Testis (tissue), 3 donors: ENCODE data around the gene PPFIA4. TPM values are rescaled to one million over a fixed set of nuclear protein-coding genes. Genes with fewer than 3 reads are reported as not detected.

Experiments used
- DNase-seq: peaks from one replicate; pipeline ENCODE4 v3.0.0-alpha.2; 2019
- H3K27ac ChIP-seq, 2 donors: fragments of 200-600 bp; sonication (generic); one replicate each; pipeline ENCODE4 v1.5.1; 2019
- H3K27me3 ChIP-seq: fragments of 200-600 bp; sonication (generic); one replicate; pipeline ENCODE4 v1.5.1; 2019
- H3K36me3 ChIP-seq: fragments of 200-600 bp; sonication (generic); one replicate; pipeline ENCODE4 v1.5.1; 2017; ENCODE audit warnings: low read depth; ENCODE audit errors: missing control alignments
- H3K4me1 ChIP-seq: fragments of 200-600 bp; sonication (generic); one replicate; pipeline ENCODE4 v1.5.1; 2019
- H3K4me3 ChIP-seq, 2 donors: fragments of 200-600 bp; sonication (generic); one replicate each; pipeline ENCODE4 v1.5.1; 2017 to 2019
- H3K9me3 ChIP-seq: fragments of 200-600 bp; sonication (generic); one replicate; pipeline ENCODE4 v1.5.1; 2017
- CTCF ChIP-seq, 3 experiments: fragments of 450-650 bp in 2 of 3; fragments of 200-600 bp in 1 of 3; sonication (generic) in 1 of 3; IDR thresholded peaks; one replicate each; pipeline ENCODE4 v1.5.1; 2016 to 2019; ENCODE audit warnings: antibody characterized with exemption in 3 of 3, mild to moderate bottlenecking in 2 of 3, moderate library complexity in 1 of 3
- POLR2A ChIP-seq: fragments of 450-650 bp; IDR thresholded peaks from one replicate; pipeline ENCODE4 v1.6.1; 2017; ENCODE audit warnings: antibody characterized with exemption, mild to moderate bottlenecking, moderate library complexity
- WGBS, 2 donors: methylation state at CpG; one replicate each; pipeline ENCODE4 v1.1.5; 2018; 5-methylcytosine and 5-hydroxymethylcytosine counted together
- intact Hi-C: fragments of 100-400 bp; cut with DNase I; formaldehyde crosslinking; loops from one replicate; pipeline ENCODE4 v1.15.1; 2023; ENCODE audit warnings: low total_unique reads
- polyA plus RNA-seq: library from polyadenylated mRNA; stranded (reverse); fragments of 350-450 nt; fragmentation: Illumina TruSeq; extraction: RNeasy Lipid Tissue Mini Kit (QIAGEN cat#74804); gene quantifications from one replicate; pipeline ENCODE4 v1.2.3, GENCODE V29; 2014; ENCODE audit warnings: low read depth, low replicate concordance; ENCODE audit not compliant: insufficient read depth
- total RNA-seq, 2 donors: library from RNA; depleted of rRNA; stranded (reverse); fragments of >200 nt; gene quantifications; one replicate each; pipeline ENCODE4 v1.2.3, GENCODE V29; 2016

Gene PPFIA4
- total and polyA plus RNA-seq, 3 donors from 2014 or later = 6.6 to 33.1 (median 27.2) TPM

DNA sequence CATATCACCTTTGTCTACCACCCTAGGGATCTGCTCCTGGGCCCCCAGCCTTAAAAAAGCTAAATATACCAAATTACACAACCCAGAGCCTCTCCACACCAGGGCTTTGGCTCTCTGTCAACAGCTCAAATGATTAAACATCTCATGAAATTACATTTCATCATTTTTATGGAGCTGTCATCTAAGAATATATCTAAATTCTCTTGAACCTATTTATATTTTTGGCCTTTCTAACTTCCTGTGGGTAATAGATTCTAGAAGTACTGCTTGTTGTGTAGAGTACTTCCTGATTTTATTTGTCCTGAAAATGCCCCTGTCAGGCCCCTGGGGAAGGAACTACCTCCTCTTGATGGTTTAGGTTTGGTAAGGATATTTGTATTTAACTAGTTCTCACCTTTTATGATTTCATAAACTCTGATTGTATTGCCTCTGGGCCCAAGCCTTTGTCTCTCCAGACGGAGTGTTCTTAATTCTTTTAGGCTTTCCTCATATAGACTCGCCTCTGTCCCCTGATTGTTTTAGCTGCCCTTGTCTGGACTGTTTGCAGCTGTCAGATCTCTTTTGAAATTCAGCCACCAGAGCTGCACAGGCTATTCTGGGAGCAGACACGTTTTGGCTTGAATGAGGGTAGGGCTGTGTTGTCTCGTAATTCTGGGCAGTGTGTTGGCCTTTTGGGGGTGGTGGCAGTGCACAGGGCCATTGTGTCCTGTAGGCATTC lies 42.9 kb downstream of the PPFIA4 start:
- DNase-seq = no peak
- no peaks in the 10 kb centered on the region for H3K27me3 ChIP-seq
- peaks cover 7% of the 10 kb centered on the region for H3K4me1 ChIP-seq
- no peaks in the 10 kb centered on the region for H3K36me3 ChIP-seq
- TF ChIP-seq POLR2A (no peak), CTCF (IDR thresholded peaks at IDR 0.05) (no peak)
- WGBS, 2 donors = 40 to 42% methylated on average over 4 of the region's 4 CpGs
- peak overlapping the region in 1 of 2 donors; percentile 74 for H3K27ac ChIP-seq
- no peak overlapping the region for H3K4me3 ChIP-seq
- H3K9me3 ChIP-seq = no peaks in the 10 kb centered on the region
- intact Hi-C loops = no loop called here

- Histone ChIP-seq H3K27me3 (no peaks in the 10 kb centered on the region), H3K4me1 (peaks cover 7% of the 10 kb centered on the region), H3K9me3 (no peaks in the 10 kb centered on the region), H3K4me3 (no peak overlapping the region), H3K27ac (no peak overlapping the region), H3K36me3 (no peaks in the 10 kb centered on the region)
- intact Hi-C loops = no loop called here
- 87 to 95% methylated on average over 7 of the region's 7 CpGs for WGBS, 2 donors
- no peak for TF ChIP-seq POLR2A
- TF ChIP-seq CTCF (IDR thresholded peaks at IDR 0.05) = no peak
- no peak for DNase-seq
Observed at GRCh38 chr1:203072002-203072602, 45.8 kb downstream of the PPFIA4 start.

- WGBS, 2 donors = 90 to 95% methylated on average over 3 of the region's 3 CpGs
- Histone ChIP-seq H3K9me3 (no peaks in the 10 kb centered on the region), H3K36me3 (no peaks in the 10 kb centered on the region), H3K4me3 (no peak overlapping the region), H3K4me1 (peaks cover 7% of the 10 kb centered on the region), H3K27ac (no peak overlapping the region), H3K27me3 (no peaks in the 10 kb centered on the region)
- TF ChIP-seq POLR2A = no peak
- TF ChIP-seq CTCF (IDR thresholded peaks at IDR 0.05) = no peak
- intact Hi-C loops = no loop called here
- DNase-seq = no peak
Observed at GRCh38 chr1:203072911-203073310, 46.6 kb downstream of the PPFIA4 start.

- intact Hi-C loops = no loop called here
- 78 to 84% methylated on average over 2 of the region's 2 CpGs for WGBS, 2 donors
- H3K9me3 ChIP-seq = no peaks in the 10 kb centered on the region
- H3K27me3 ChIP-seq = no peaks in the 10 kb centered on the region
- H3K27ac ChIP-seq = no peak overlapping the region
- H3K4me1 ChIP-seq = peaks cover 7% of the 10 kb centered on the region
- H3K36me3 ChIP-seq = no peaks in the 10 kb centered on the region
- H3K4me3 ChIP-seq = no peak overlapping the region
- TF ChIP-seq POLR2A (no peak), CTCF (IDR thresholded peaks at IDR 0.05) (no peak)
- no peak for DNase-seq
Observed at GRCh38 chr1:203073469-203073868, 47.2 kb downstream of the PPFIA4 start.

DNA sequence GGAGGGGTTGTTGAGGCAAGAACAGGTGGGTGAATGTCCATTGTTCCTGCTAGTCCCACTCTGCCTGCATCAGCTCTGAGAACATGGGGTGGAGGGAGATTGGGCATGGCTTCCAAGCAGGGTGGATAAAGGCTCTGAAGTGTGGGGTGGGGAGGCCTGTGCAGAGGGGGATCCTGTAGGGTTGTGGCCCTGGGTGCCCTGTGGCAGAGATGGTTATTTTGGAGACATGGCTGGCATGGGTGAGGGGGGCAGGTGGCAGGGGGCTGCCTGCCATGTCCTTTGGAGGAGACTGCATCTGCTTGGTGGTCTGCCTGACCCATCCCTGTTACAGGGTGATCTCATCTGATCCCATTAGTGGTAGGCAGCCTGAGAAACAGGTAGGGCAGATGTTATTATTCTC lies 48.3 kb downstream of the PPFIA4 start:
- no peak overlapping the region for H3K4me3 ChIP-seq
- DNase-seq = no peak

More for the DNA sequence above, 48.3 kb downstream of the PPFIA4 start:
- intact Hi-C loops = no loop called here
- Histone ChIP-seq H3K27me3 (no peaks in the 10 kb centered on the region), H3K4me1 (no peaks in the 10 kb centered on the region), H3K27ac (no peak overlapping the region), H3K9me3 (no peaks in the 10 kb centered on the region), H3K36me3 (no peaks in the 10 kb centered on the region)
- TF ChIP-seq POLR2A (no peak), CTCF (IDR thresholded peaks at IDR 0.05) (no peak)
